GM10847 (cell line): ENCODE data around the gene GINS1.

ENCODE experiments used
- POLR2A ChIP-seq: IDR thresholded peaks from 2 replicates; pipeline ENCODE4 v1.6.1; 2011; ENCODE audit not compliant: insufficient read length; ENCODE audit errors: extremely low read depth

The GINS1 gene

DNA sequence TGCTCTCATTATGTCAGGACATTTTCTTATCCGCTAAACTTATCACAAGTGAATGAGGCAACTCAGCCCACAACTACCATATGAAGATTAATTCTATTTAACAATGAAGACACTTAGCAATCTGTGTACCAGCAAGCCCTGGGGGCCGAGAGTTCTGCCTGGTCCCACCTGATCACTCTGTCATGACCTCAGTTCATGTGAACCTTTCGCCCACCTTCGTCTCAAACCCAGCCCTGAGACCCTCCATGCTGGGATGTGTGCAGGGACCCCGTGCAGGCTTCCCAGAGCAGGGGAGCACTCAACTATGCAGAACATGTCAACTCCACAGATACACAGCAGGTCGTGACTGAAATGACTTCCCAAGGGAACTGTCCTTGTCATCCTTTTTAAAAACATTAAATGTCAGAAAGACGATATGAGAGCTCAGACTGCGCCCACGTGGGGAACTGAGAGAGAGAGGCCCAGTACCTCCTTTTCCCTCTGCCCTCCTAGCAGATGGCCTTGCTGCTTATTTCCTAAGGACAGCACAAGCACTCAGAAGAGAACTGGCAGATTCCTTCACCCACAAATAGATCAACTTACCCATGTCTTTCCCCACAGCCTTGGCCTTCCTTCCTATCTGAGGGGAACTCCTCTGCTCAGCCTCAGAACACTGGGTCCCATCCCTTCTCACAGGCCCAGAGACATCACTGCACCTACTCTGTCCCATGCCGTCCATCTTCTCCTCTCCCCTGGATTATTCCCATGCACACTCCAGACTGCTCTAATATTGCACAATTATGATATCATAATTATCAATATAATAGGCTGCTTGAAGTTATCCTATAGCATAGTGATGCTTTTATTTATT, 28.4 kb upstream of the GINS1 start:
- no peak for TF ChIP-seq POLR2A

DNA sequence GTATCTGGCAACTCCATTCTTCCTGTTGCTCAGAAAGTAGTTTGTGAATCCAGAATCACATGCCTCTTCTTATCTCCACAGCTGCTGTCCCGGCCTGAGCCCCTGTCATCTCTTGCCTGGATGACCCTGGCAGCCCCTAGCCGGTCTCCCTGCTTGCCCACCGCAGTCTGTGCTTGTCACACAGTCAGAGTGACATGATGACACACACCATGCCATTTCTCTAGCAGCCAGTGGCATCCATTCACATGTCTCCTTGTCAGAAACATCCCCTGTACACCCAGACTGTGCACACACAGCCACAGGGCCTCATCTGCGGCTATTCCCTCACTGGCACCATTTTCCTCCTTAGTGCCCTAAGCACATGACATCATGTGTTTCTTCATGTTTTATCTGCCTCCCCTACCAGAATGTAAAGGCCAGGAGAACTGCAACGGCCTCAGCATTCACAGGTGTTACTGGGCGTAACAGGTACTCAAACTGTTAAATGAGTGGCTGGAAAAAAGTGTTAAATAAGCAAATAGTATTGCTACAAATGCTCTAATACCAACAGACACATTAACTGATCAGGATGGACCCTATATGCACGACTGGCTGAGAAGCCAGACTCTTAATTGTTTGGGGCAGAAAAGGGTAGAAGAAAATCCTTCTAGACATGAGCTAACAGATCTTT, 26.4 kb upstream of the GINS1 start:
- TF ChIP-seq POLR2A: no peak

DNA sequence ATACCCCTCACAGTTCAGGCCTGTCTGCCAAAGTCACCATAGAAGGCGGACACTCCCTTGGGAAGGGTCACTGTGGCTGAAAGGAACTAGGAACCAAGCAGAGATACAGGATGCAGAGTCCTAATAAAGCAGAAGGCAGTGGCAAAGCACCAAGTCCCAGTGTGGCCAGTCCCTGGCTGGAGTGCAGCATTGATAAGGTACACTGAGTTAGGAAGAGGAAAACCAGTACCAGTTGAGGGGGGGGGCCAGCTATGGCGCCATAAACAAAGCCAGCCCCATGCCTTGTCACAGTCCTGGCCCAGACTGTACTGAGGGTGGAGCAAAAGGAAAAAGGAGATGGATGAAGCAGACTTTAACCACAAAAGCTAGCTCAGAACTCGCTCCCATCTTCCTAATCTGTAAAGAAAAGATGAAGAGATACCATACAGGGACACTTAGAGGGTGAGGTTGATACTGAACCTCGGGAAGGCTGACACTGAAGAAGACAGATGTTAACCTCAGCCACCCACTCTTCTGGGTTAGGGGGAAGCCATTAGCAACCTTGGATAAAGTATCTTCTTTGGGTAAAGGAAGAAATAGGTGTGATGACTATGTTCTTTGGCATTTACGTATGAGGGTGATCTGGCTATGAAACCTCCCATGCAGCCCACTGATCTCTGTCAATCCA, 24.6 kb upstream of the GINS1 start:
- no peak for TF ChIP-seq POLR2A

DNA sequence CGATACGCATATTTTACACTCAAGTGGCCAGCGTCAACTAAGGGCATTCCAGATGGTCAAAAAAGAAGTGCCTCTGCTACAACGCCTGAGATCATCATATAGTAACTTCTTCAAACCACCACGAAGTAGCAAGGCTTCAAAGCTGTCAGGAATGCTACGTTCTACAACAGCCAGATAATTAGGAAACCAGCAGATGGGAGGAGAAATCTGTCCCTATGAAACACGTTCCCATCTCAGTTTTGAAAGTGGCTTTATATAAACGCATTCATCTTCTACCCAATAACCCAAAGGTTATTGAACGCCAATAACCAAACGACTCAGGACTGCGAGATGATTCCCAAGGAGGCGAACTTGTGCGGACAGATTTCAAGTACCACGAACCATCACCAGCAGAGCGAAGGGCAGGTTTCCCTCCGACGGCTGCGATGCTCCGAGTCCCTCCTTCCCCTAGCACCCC, 18.0 kb upstream of the GINS1 start:
- no peak for TF ChIP-seq POLR2A

DNA sequence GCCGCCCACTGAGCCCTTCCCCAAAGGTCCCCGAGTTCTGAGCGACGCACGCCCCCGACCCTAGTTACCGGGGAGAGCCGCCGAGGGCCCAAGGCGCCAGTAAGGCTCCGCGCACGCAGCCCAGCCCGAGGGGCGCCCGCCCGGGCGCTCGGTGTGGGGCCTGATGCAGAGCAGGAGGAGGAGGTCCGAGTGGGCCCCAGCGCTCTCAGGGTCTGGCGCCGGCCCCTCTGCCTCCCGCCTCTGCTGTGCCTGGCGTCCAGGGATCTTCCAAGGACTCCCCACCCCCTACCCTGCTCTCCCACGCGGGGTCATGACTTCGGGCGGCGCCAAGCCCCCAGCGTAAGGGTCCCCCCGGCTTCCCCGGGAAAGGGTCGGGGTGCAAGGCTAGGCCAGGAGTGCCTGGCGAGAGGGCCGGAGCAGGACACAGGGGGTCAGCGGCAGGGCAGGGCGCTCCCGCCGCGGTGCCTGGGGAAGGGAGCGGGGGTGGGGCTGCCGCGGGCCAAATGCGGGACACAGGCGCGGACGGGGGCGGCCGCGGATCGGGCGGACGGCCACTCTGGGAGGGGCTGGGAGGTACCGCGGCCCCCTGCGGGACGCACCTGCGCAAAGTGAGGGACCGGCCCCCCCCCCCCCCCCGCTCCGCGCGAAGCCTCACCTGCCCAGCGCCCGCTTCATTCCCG, 17.5 kb upstream of the GINS1 start:
- no peak for TF ChIP-seq POLR2A

DNA sequence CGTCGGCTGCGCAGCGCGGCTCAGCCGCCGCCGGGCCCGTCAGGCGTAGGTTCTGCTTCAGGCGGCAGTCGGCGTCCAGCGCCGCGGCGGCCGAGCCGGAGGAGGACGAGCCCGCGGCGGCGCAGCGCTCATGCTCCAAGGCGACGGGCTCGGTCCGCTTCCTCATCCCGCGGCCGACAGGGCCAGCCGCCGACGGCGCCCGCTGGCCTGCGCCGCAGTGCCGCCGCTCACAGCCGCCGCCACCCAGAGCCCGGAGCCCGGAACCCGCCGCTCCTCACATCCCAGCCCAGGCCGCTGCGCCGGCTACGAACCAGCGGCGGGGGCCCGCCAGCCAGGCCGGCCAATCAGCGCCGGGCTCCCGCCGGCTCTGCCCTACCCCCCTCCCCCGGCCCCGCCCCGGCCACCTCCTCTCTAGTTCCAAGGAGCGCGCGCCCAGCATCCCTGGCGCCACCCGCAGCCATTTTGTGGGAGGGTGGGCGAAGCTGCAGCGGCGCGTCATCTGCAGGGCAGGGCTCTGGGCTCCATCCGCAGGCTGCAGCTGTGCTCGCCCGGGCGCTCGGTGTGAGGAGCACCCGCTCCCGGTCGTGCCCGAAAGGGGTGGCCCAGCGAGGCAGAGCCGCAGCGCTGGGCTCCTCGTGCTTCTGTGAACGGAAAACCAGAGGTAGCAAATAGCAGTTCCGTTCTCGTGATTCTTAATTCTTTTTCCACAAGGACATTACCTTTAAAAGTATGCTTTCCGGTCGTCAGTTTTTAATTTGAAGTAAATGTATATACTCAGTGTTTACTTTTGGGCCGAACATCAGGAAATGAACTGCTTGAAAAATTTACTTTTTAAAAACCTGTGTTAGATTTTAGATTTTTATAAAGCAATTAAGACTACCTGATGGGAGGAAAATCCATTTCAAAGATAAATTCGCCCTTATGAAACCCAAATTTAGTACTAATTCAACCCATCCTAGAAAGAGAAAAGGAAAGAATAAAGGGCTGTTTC, 16.6 kb upstream of the GINS1 start, which contains the start of gene ABHD12:
Gene ABHD12 (minus strand): TSS at position 298 of the 991 bp plus-strand sequence. CDS start 132 bp downstream, at position 166.
- TF ChIP-seq POLR2A: peak; percentile 90

DNA sequence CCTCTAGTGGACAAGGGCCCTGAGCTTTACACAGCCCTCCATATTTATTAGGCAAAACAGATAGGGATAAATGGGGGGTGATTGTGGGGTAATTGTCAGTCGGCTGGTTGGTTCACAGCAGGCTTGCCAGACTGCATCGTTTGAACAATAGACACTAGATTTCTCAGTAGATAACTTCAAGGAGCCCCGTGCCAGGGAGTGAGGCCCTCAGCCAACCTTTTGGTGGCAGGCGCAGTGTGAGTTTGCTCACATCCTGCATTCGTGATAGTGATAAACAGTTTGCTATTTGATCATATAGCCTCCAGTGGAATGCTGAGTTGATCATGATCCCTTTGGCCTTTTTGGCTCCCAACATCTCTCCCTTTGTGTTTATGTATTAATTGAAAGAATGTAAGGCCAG, 13.2 kb upstream of the GINS1 start:
- TF ChIP-seq POLR2A: no peak

DNA sequence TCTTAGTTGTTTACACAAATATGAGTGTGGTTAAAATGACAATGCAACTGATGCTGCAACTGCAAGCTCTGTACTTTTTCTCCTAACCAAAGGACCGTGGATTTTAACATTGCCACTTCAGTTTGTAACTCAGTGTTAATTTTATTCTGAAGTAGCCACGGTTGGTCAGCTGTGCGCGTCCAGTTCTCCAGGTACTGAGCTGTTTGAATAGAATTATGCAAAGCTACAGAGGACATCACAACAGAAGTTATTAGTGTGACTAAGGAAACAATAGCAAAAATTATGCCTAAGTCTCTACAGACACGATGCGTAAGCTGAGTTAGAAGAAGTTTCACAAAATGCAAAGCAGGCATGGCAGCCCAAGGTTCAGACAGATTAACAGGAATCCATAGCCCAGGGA, 12.5 kb upstream of the GINS1 start:
- no peak for TF ChIP-seq POLR2A

DNA sequence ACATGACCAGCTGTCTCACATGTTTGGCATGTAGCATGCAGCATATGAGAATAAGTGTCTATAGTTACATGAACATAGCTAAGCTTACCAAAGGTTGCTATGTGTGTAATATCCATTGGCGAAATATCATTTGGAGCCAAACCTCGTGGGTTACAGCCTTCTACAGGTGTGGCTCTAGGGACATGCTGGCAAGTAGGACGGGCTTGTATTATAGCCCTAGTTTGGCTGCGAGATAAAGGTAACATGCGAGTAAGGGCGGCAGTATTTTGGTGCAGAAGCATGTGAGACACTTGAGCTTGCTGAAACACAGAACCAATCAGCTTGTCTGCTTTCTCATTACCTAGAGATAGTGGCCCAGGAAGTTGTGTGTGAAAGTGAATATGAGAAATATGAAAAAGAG, 10.4 kb upstream of the GINS1 start:
- TF ChIP-seq POLR2A: no peak

DNA sequence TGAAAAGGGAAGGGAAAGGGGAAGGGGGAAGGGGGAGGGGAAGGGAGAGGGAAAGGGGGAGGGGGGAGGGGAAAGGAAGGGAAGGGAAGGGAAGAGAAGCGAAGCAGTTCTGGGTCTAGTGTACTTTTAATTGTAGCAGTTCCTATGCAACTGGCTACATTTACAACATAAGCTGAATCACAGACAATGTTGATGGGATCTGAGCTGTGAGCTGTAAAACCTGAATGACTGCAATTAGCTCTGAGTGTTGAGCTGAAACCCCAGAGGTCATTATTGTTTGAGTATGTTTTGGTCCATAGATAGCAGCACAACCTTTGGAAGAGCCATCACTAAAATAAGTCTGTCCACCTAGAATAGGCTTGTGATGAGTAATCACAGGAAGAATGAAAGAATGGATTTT, 9.7 kb upstream of the GINS1 start:
- no peak for TF ChIP-seq POLR2A

DNA sequence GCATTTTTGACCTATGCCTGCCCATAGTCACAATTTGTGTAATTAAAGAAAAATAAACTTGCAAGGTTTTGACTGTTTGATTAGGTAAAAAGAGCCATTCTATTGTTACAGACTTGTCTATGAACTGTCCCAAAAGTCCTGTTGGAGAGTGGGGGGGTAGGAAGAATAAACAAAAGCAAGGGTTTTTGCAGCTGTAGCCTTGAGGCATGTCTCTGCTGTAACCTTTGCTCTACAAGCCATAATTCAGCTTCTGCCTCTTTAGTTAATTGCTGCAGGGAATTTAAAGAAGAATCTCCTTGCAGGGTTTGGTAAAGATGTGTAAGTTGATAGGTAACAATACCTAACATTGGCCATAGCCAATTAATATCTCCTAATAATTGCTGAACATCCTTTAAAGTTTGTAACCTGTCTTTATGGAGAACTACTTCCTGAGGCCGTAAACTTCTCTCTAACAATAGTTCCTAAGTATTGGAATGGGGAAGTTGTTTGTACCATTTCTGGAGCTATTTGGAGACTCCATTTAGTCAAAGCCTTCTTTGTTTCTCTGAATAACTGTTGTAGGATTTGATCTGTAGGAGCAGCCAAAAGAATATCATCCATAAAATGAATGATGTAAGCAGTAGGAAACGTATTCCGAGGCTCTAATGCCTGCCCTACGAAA, 9.0 kb upstream of the GINS1 start:
- TF ChIP-seq POLR2A: no peak

DNA sequence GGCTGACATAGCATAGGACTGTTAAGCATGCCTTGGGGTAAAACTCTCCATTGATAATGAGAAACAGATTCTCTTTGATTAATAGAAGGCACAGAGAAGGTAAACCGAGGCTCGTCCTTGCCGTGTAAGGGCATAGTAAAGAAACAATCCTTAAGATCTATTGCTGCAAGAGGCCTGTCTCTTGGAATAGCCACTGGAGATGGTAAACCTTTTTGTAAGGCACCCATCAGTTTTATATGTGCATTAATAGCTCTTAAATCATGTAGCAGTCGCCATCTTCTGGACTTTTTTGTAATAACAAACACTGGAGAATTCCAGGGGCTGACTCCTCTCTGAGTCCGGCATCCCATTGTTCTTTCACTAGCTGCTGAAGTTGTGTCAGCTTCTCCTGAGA, 8.4 kb upstream of the GINS1 start:
- TF ChIP-seq POLR2A: no peak

DNA sequence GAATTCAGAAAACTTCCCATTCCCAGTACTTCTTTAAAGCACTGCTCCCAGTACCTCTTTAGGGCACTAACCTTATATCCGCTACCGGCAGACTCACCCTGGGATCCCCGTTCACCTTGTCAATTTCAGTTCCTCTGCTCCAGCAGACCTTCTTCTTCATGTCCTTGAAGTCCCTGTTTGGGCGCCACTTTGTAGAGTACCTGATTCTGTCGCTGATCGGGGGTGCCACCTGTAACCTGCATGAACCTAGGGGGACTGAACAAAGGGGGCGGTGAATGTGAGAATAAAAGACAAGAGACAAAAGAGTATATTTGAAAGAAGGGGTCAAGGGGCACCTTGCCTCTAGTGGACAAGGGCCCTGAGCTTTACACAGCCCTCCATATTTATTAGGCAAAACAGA, 4.9 kb upstream of the GINS1 start:
- TF ChIP-seq POLR2A: no peak

DNA sequence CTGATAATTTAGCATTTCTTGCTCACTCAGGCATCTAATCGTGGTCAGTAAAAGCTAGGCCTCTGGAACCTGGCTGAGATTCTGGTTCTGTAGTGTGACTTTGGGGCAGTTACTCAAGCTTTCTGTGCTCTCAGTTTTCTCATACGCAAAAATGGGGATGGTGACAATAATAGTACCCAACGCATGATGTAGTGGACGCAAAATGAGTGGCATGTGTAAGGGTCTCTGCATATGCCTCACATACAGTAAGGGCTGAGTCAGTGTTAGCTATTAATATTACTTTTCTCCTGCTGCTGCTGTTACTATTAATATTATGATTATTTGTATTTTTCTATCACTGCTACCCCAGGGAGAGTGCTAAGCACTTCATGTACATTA, 686 bp downstream of the GINS1 start:
- TF ChIP-seq POLR2A: no peak
